GM18505 (cell line): ENCODE measurements around the gene SPDYC.
"Not testable (repeated sequence)": the region's sequence is repeated elsewhere in the genome, so short reads cannot be mapped to it uniquely, and the experiment has no call there.

Experiments used
- ATAC-seq: cut with Tn5 transposase; IDR thresholded peaks from one replicate; pipeline ENCODE4 v1.9.1; 2021; ENCODE audit not compliant: unreplicated experiment
- POLR2A ChIP-seq: IDR thresholded peaks from 4 replicates; pipeline ENCODE4 v1.6.1; 2011; ENCODE audit warnings: borderline replicate concordance; ENCODE audit not compliant: insufficient read depth, insufficient read length; ENCODE audit errors: extremely low read depth

SPDYC gene

GRCh38 chr11:65147352-65148075 lies 22.5 kb upstream of the SPDYC start:
- no peak for TF ChIP-seq POLR2A
- ATAC-seq = no peak

GRCh38 chr11:65148657-65149056 lies 21.4 kb upstream of the SPDYC start:
- no peak for TF ChIP-seq POLR2A
- no peak for ATAC-seq

GRCh38 chr11:65150131-65150508 lies 19.9 kb upstream of the SPDYC start:
- not testable (repeated sequence) for ATAC-seq

- ATAC-seq = no peak
- no peak for TF ChIP-seq POLR2A
Observed at GRCh38 chr11:65150509-65151299, 19.3 kb upstream of the SPDYC start.

- no peak for TF ChIP-seq POLR2A
- no peak for ATAC-seq
Observed at GRCh38 chr11:65151331-65151899, 18.6 kb upstream of the SPDYC start.

GRCh38 chr11:65152122-65152521 lies 17.9 kb upstream of the SPDYC start:
- no peak for ATAC-seq
- no peak for TF ChIP-seq POLR2A

- TF ChIP-seq POLR2A = no peak
- no peak for ATAC-seq
Observed at GRCh38 chr11:65156256-65156655, 13.8 kb upstream of the SPDYC start.

- TF ChIP-seq POLR2A = no peak
- ATAC-seq = no peak
Observed at GRCh38 chr11:65156926-65157325, 13.1 kb upstream of the SPDYC start.

- ATAC-seq = no peak
- TF ChIP-seq POLR2A = no peak
Observed at GRCh38 chr11:65157336-65157735, 12.7 kb upstream of the SPDYC start.

- TF ChIP-seq POLR2A = no peak
- no peak for ATAC-seq
Observed at GRCh38 chr11:65159012-65159411, 11.0 kb upstream of the SPDYC start.

- ATAC-seq = no peak
Observed at GRCh38 chr11:65160643-65161042, 9.4 kb upstream of the SPDYC start.

GRCh38 chr11:65163684-65164083 lies 6.3 kb upstream of the SPDYC start:
- no peak for ATAC-seq

More at GRCh38 chr11:65160643-65161042, 9.4 kb upstream of the SPDYC start:
- no peak for TF ChIP-seq POLR2A

GRCh38 chr11:65165410-65166317 lies 4.4 kb upstream of the SPDYC start:
- ATAC-seq = no peak
- TF ChIP-seq POLR2A = no peak

More at GRCh38 chr11:65163684-65164083, 6.3 kb upstream of the SPDYC start:
- TF ChIP-seq POLR2A = no peak
